ENCODE data around the gene UGT1A5. TPM values are rescaled to one million over a fixed set of nuclear protein-coding genes. Genes with fewer than 3 reads are reported as not detected.
A peak's percentile ranks its signal among the peaks of the same experiment; 100 is the strongest.

UGT1A5 gene
- total and polyA plus RNA-seq, 2 of the 13 experiments (the other 11 are each of a cell fraction or from before 2014, with no cell fraction given) = not detected

DNA sequence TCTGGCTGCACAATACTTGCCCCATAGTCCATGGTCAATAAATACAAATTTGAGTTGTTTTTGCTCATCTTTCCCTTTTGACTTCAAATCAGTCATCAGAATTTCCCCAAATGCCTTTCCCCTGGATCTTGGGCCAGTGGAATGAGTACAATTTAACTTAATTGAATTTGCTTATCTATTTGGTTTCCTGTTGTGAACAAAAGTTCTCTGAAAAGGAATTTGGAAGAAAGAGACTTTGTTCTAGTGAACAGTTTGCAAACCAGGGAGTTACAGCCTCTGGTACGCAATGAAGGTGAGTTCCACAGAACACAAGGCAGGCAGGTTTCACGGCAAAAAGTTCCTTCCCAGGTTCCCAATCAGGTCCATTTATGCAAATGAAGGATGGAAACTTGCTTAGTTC lies 46.1 kb downstream of the UGT1A5 start (continued):
- TF ChIP-seq KIAA2018 (CRISPR knock-in tag; IDR thresholded peaks at IDR 0.05; ENCODE audit: borderline replicate concordance) (no peak), ZNF670 (CRISPR knock-in tag; IDR thresholded peaks at IDR 0.05; ENCODE audit: borderline replicate concordance) (0 out of 2 replicates have a peak, but pooled peaks have one; percentile 19), MIXL1 (CRISPR knock-in tag; IDR thresholded peaks at IDR 0.05) (peak; percentile 65)
- TF ChIP-seq, protein P1, sequence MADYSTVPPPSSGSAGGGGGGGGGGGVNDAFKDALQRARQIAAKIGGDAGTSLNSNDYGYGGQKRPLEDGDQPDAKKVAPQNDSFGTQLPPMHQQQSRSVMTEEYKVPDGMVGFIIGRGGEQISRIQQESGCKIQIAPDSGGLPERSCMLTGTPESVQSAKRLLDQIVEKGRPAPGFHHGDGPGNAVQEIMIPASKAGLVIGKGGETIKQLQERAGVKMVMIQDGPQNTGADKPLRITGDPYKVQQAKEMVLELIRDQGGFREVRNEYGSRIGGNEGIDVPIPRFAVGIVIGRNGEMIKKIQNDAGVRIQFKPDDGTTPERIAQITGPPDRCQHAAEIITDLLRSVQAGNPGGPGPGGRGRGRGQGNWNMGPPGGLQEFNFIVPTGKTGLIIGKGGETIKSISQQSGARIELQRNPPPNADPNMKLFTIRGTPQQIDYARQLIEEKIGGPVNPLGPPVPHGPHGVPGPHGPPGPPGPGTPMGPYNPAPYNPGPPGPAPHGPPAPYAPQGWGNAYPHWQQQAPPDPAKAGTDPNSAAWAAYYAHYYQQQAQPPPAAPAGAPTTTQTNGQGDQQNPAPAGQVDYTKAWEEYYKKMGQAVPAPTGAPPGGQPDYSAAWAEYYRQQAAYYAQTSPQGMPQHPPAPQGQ (CRISPR knock-in tag; IDR thresholded peaks at IDR 0.05; ENCODE audit: borderline replicate concordance) = no peak

Data from HepG2 (cell line).